IMR-90 (cell line): Measurements from ENCODE around the gene SNED1. TPM values are rescaled to one million over a fixed set of nuclear protein-coding genes. Genes with fewer than 3 reads are reported as not detected.

Experiments
- ATAC-seq: fragments of 200-7000 bp; cut with Tn5 transposase; 2 replicates; pipeline ENCODE4 v1.9.1; 2020; ENCODE audit warnings: low read depth, mild to moderate bottlenecking, moderate library complexity
- BruUV-seq: library from RNA; stranded (reverse); fragments of 400-500 nt; replicated peaks from 2 replicates; lab custom pipeline; 2021; lab: Mats Ljungman, UMichigan
- CTCF ChIA-PET: fragments of 300-600 bp; formaldehyde crosslinking; extraction: SDS; loops from one replicate; lab custom pipeline; 2021; ENCODE audit warnings: antibody characterized with exemption; lab: Yijun Ruan, JAX
- POLR2A ChIA-PET: fragments of 300-600 bp; sonication (Branson Sonifier 250); formaldehyde crosslinking; loops from one replicate; lab custom pipeline; 2022; ENCODE audit warnings: antibody characterized with exemption; ENCODE audit not compliant: unreplicated experiment; lab: Charles Lee
- DNase-seq: peaks from one replicate; pipeline ENCODE4 v3.0.0; 2013
- H2AFZ ChIP-seq: replicated peaks from 2 replicates; pipeline ENCODE3; 2013; ENCODE audit warnings: low read length, mild to moderate bottlenecking; ENCODE audit not compliant: poor library complexity
- H2AK5ac ChIP-seq: 2 replicates; pipeline ENCODE4 v1.6.1; 2013; ENCODE audit warnings: low read depth, low read length, inconsistent platforms
- H2AK9ac ChIP-seq: replicated peaks from 2 replicates; pipeline ENCODE3; 2013; ENCODE audit warnings: mild to moderate bottlenecking, low read depth, low read length, moderate library complexity; ENCODE audit not compliant: poor library complexity
- H2BK120ac ChIP-seq: 2 replicates; pipeline ENCODE4 v1.6.1; 2013; ENCODE audit warnings: low read depth, low read length, inconsistent platforms
- H2BK15ac ChIP-seq: 3 replicates; pipeline ENCODE4 v1.6.1; 2013; ENCODE audit warnings: low read depth, low read length, inconsistent platforms
- H2BK20ac ChIP-seq: 2 replicates; pipeline ENCODE4 v1.6.1; 2013; ENCODE audit warnings: low read depth, mild to moderate bottlenecking, inconsistent platforms, low read length, moderate library complexity
- H2BK5ac ChIP-seq: 2 replicates; pipeline ENCODE4 v1.6.1; 2013; ENCODE audit warnings: mild to moderate bottlenecking, low read depth, low read length, inconsistent platforms; ENCODE audit not compliant: poor library complexity, severe bottlenecking
- H3K14ac ChIP-seq: replicated peaks from 2 replicates; pipeline ENCODE4 v1.6.1; 2013; ENCODE audit warnings: low read depth, low read length, inconsistent platforms
- H3K18ac ChIP-seq: 2 replicates; pipeline ENCODE4 v1.6.1; 2013; ENCODE audit warnings: low read depth, low read length, control low read depth
- H3K23ac ChIP-seq: 2 replicates; pipeline ENCODE4 v1.6.1; 2013; ENCODE audit warnings: low read depth, low read length, inconsistent platforms
- H3K27ac ChIP-seq: 2 replicates; pipeline ENCODE4 v1.5.1; 2013; ENCODE audit warnings: mild to moderate bottlenecking, control low read depth, low read length; ENCODE audit not compliant: insufficient read depth
- H3K27me3 ChIP-seq: 2 replicates; pipeline ENCODE4 v1.6.1; 2013; ENCODE audit warnings: low read length; ENCODE audit not compliant: control insufficient read depth, insufficient read depth
- H3K36me3 ChIP-seq: 2 replicates; pipeline ENCODE4 v1.6.1; 2013; ENCODE audit warnings: low read length, mixed read lengths; ENCODE audit not compliant: control insufficient read depth, insufficient read depth
- H3K4ac ChIP-seq: 2 replicates; pipeline ENCODE4 v1.6.1; 2013; ENCODE audit warnings: low read depth, low read length, inconsistent platforms
- H3K4me1 ChIP-seq: 2 replicates; pipeline ENCODE4 v1.6.1; 2013; ENCODE audit warnings: low read length, mixed read lengths; ENCODE audit not compliant: control insufficient read depth, insufficient read depth
- H3K4me2 ChIP-seq: 2 replicates; pipeline ENCODE4 v1.6.1; 2013; ENCODE audit warnings: low read depth, mild to moderate bottlenecking, control low read depth, low read length, moderate library complexity
- H3K4me3 ChIP-seq: 2 replicates; pipeline ENCODE4 v1.5.1; 2013; ENCODE audit warnings: low read depth, mild to moderate bottlenecking, control low read depth, low read length, moderate library complexity; ENCODE audit not compliant: insufficient read depth
- H3K56ac ChIP-seq: 2 replicates; pipeline ENCODE4 v1.6.1; 2013; ENCODE audit warnings: low read length, inconsistent platforms; ENCODE audit not compliant: insufficient read depth; ENCODE audit errors: extremely low read depth
- H3K79me1 ChIP-seq, 2 experiments: 2 replicates each; pipeline ENCODE4 v1.6.1; 2013; ENCODE audit warnings: low read length in 2 of 2, inconsistent platforms in 1 of 2, low read depth in 1 of 2
- H3K9ac ChIP-seq: 2 replicates; pipeline ENCODE4 v1.6.1; 2013; ENCODE audit warnings: low read depth, low read length, control low read depth
- H3K9me1 ChIP-seq: 2 replicates; pipeline ENCODE4 v1.6.1; 2013; ENCODE audit warnings: low read length, inconsistent platforms; ENCODE audit not compliant: insufficient read depth
- H3K9me3 ChIP-seq: 2 replicates; pipeline ENCODE4 v1.6.1; 2013; ENCODE audit warnings: low read length; ENCODE audit not compliant: control insufficient read depth, insufficient read depth
- H4K20me1 ChIP-seq: 2 replicates; pipeline ENCODE4 v1.6.1; 2013; ENCODE audit warnings: low read length, inconsistent platforms; ENCODE audit not compliant: insufficient read depth
- H4K5ac ChIP-seq: 2 replicates; pipeline ENCODE4 v1.6.1; 2013; ENCODE audit warnings: mild to moderate bottlenecking, low read depth, low read length, control low read depth
- H4K8ac ChIP-seq, 2 experiments: 2 replicates each; pipeline ENCODE4 v1.6.1; 2013; ENCODE audit warnings: low read depth in 2 of 2, low read length in 2 of 2, control low read depth in 1 of 2, inconsistent platforms in 1 of 2
- H4K91ac ChIP-seq: 2 replicates; pipeline ENCODE4 v1.6.1; 2013; ENCODE audit warnings: low read depth, low read length, inconsistent platforms; ENCODE audit not compliant: insufficient read depth
- CEBPB ChIP-seq: IDR thresholded peaks from 2 replicates; pipeline ENCODE4 v1.6.1; 2012; ENCODE audit warnings: low read depth, low read length, improper control_type of control experiment
- MXI1 ChIP-seq: IDR thresholded peaks from 2 replicates; pipeline ENCODE4 v1.6.1; 2012; ENCODE audit warnings: low read depth, mild to moderate bottlenecking, low read length, moderate library complexity, borderline replicate concordance
- NFE2L2 ChIP-seq: fragments of 150-350 bp; IDR thresholded peaks from 2 replicates; pipeline ENCODE4 v1.6.1; 2016; ENCODE audit warnings: low read depth, mild to moderate bottlenecking, low read length
- RFX5 ChIP-seq: IDR thresholded peaks from 2 replicates; pipeline ENCODE4 v1.8.0; 2012; ENCODE audit warnings: low read depth, mild to moderate bottlenecking, low read length, moderate library complexity
- WGBS, 2 experiments: methylation state at CpG; one replicate each; pipeline versions ENCODE4 v1.1.5 to v1.1.7; 2013; ENCODE audit warnings: missing lambda C conversion rate in 2 of 2; ENCODE audit not compliant: insufficient read length in 1 of 2; ENCODE audit errors: extremely low coverage in 2 of 2; 5-methylcytosine and 5-hydroxymethylcytosine counted together
- dilution Hi-C: fragments of 300-500 bp; cut with HindIII; formaldehyde crosslinking; loops from one replicate; pipeline ENCODE4 v1.14.3; 2018; ENCODE audit warnings: low sequenced_read_pairs; ENCODE audit not compliant: unreplicated experiment
- in situ Hi-C: fragments of 300-500 bp; cut with MboI; formaldehyde crosslinking; loops from 3 replicates; pipeline ENCODE4 v1.14.3; 2019; ENCODE audit warnings: low sequenced_read_pairs, inconsistent platforms, mixed read lengths
- intact Hi-C: fragments of 100-400 bp; cut with micrococcal nuclease; formaldehyde crosslinking; loops from 2 replicates; pipeline ENCODE4 v1.10.0; 2022
- polyA plus RNA-seq, 3 experiments: library from polyadenylated mRNA; depleted of rRNA; stranded (reverse); fragments of >200 nt; gene quantifications; 2 replicates each; pipeline ENCODE4 v1.2.3, GENCODE V29; 2012; ENCODE audit warnings: low replicate concordance in 1 of 3
- total RNA-seq: library from RNA; depleted of rRNA; stranded (reverse); fragments of >200 nt; gene quantifications from 2 replicates; pipeline ENCODE4 v1.2.3, GENCODE V29; 2012
- TF ChIP-seq, protein P1 (sequence below): conservative IDR thresholded peaks from 2 replicates; pipeline ENCODE4 v1.5.1; 2012; ENCODE audit warnings: mild to moderate bottlenecking, low read depth, low read length, improper control_type of control experiment
- TF ChIP-seq, protein P2 (sequence below): fragments of 150-350 bp; IDR thresholded peaks from 2 replicates; pipeline ENCODE4 v1.6.1; 2017; ENCODE audit warnings: mild to moderate bottlenecking, antibody characterized with exemption, low read length, low read depth

SNED1 gene
- total and polyA plus RNA-seq, 2 of the 4 experiments (the other 2 are of a cell fraction), result 1.1 to 3.4 TPM

DNA sequence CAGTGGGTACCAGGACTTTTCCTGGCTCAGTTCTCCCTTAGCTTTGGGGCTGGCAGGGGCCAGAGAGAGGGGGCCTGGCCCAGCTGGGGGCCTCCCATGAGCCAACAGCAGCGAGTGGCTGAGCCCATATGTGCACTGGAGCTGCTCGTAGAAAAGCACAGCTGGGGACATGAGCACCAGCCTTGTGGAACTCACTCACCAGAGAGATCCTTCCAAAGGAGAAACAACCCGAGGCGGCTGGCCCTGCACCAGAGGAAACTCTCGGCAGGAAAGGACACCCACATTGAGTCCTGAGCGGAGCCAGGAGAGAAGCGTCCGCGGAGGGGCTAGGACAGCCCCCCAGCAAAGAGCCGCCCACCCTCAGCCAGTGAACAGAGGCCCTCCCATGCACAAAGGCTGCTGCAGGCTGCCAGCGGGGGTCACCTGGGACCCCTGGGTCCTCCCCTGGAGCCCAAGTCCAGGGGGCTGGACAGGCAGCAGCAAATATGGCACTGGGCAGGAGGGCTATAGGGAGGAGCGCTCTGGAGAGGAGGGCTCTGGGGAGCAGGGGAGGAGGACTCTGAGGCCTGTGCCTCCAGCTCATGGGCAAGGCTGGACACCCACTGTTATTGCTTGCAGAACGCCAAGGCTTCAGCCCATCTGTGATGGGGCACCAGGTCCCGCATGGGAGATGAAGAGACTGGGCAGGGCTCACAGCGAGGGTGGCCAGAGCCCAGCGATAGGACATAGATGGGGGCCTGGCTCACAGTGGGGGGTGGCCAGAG is 42.1 kb upstream of the SNED1 start (continued):
- TF ChIP-seq NFE2L2, result no peak

DNA sequence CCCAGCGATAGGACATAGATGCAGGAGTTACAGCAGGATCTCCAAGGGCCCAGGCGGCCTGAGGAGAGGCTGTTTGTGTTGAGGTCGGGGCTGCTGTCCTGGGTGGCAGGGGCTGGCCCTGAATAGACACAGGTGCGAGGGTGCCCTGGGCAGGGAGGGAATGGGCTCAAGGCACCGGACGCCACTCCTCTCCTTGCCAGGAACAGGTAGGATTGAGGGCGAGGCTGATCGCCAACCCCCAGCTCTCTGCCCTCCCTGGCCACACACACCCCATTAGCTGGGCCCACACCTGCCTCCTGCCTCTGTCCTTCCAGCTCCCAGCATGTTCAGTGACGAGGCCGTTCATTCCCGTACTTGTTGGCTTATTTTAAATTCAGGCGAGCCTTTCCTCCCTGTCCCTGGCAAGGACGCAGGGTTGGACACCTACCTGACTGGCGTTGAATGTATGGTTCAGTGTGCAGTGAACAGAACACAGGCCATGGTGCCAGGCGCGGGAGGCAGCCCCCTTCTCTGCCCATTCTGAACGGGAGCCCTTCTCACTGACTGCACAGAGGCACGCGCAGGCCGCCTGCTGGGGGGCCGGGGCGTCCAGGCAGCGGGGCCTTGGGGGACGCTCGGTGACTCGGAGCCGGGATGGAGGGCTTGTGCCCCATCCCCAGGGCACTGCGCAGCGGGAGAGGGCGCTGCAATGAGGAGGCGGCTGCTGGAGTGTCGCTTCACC is 41.3 kb upstream of the SNED1 start:
- Histone ChIP-seq H2BK20ac (no peak overlapping the region), H4K8ac (no peak overlapping the region), H3K9me1 (peaks cover 10% of the 10 kb centered on the region), H2AK9ac (no peak overlapping the region), H3K36me3 (no peaks in the 10 kb centered on the region), H3K4me1 (peaks cover 26% of the 10 kb centered on the region; the same call in 1 of the 2 replicates), H3K79me1 (no peaks in the 10 kb centered on the region), H2BK5ac (no peak overlapping the region), H3K9ac (no peak overlapping the region), H4K5ac (no peak overlapping the region), H3K27ac (no peak overlapping the region), H3K4me2 (no peak overlapping the region), H2BK120ac (no peak overlapping the region), H3K56ac (no peak overlapping the region), H2BK15ac (no peak overlapping the region), H3K18ac (no peak overlapping the region), H4K20me1 (no peaks in the 10 kb centered on the region), H4K91ac (no peak overlapping the region), H2AK5ac (no peak overlapping the region; the same call in 1 of the 2 replicates), H3K23ac (no peak overlapping the region), H3K9me3 (no peaks in the 10 kb centered on the region), H3K27me3 (peaks cover 34% of the 10 kb centered on the region; the same call in 1 of the 2 replicates), H3K4ac (no peak overlapping the region), H3K14ac (no peak overlapping the region), H3K4me3 (no peak overlapping the region), H2AFZ (no peak overlapping the region)
- CTCF ChIA-PET, result no interaction called here
- ATAC-seq, result no peak
- dilution Hi-C loops (no loop called here), intact Hi-C loops (no loop called here), in situ Hi-C loops (no loop called here)
- POLR2A ChIA-PET, result no interaction called here
- DNase-seq, result no peak
- no TSS peak for BruUV-seq
- 81% methylated on average over 5 of the region's 32 CpGs; no CpG with 5 or more reads in 1 of the 2 experiments for WGBS, 2 experiments
- TF ChIP-seq MXI1 (no peak), CEBPB (no peak), RFX5 (no peak), NFE2L2 (no peak)
- TF ChIP-seq, protein P1, sequence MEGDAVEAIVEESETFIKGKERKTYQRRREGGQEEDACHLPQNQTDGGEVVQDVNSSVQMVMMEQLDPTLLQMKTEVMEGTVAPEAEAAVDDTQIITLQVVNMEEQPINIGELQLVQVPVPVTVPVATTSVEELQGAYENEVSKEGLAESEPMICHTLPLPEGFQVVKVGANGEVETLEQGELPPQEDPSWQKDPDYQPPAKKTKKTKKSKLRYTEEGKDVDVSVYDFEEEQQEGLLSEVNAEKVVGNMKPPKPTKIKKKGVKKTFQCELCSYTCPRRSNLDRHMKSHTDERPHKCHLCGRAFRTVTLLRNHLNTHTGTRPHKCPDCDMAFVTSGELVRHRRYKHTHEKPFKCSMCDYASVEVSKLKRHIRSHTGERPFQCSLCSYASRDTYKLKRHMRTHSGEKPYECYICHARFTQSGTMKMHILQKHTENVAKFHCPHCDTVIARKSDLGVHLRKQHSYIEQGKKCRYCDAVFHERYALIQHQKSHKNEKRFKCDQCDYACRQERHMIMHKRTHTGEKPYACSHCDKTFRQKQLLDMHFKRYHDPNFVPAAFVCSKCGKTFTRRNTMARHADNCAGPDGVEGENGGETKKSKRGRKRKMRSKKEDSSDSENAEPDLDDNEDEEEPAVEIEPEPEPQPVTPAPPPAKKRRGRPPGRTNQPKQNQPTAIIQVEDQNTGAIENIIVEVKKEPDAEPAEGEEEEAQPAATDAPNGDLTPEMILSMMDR, result no peak
- TF ChIP-seq, protein P2, sequence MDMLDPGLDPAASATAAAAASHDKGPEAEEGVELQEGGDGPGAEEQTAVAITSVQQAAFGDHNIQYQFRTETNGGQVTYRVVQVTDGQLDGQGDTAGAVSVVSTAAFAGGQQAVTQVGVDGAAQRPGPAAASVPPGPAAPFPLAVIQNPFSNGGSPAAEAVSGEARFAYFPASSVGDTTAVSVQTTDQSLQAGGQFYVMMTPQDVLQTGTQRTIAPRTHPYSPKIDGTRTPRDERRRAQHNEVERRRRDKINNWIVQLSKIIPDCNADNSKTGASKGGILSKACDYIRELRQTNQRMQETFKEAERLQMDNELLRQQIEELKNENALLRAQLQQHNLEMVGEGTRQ, result no peak
